ENCODE measurements around the gene ACTR5.
"Not testable (repeated sequence)": the region's sequence is repeated elsewhere in the genome, so short reads cannot be mapped to it uniquely, and the experiment has no call there.

Gene ACTR5

GRCh38 chr20:38805958-38806854, 57.9 kb downstream of the ACTR5 start:
- DNase-seq, result no peak

DNA sequence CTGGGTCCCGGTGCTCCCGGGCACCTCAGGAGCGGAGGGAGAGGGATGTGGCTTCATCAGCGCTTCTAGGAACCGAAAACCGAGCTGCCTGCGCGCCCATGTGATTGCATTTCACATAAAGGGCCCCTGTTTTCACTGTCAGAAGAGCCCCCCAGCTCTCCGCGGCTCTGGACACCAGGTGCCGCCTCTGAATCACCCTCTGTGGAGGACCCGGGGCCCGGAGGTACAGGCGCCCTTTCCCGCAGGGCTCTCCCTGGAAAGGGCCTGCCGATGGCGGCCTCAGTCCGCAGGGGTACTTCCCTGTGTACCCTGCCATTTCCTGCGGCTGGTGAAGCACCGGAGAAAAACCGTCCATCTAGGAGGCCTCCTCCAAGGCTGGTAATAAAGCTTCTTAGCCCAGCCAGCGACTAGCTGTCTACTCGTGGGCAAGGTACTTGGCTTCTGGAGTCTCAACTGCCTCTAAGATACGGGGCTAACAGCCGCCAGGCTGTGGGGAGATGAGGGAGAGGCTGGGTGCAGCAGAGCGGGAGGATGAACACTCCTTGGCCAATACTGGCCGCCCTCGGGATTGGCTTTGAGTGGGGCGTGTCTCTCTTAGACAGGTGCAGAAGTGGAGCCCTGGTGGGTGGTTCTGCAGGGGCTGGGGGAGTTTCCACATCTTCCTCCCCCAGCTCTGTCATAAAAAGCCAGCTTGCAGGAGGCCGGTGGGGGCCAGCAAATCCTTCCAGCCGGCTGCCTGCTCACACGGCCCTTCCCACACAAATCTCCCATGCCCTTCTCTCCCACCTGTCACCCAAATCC, 58.8 kb downstream of the ACTR5 start:
- DNase-seq, result no peak

GRCh38 chr20:38809942-38810341, 61.7 kb downstream of the ACTR5 start:
- no peak for DNase-seq

- DNase-seq, result no peak
Measured at GRCh38 chr20:38810926-38811630, 62.8 kb downstream of the ACTR5 start.

DNA sequence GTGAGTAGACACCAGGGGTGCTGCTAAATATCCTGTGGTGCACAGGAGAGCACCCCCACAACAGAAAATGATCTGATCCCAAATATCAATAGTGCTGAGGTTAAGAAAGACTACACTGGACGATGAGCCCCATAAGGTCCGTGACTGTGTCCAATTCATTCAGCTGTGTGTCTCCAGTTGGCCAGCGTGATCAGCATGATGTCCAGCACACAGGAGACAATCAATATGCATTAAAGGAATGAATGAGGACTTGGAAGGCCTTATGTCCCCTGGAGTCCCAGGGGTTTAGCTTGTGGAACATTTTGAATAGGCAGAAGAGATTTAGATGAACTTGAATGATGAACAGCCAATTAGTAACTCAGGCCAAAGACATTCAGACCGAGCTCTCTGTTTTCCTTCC, 63.5 kb downstream of the ACTR5 start:
- no peak for DNase-seq

GRCh38 chr20:38812182-38812581, 63.9 kb downstream of the ACTR5 start:
- no peak for DNase-seq

DNA sequence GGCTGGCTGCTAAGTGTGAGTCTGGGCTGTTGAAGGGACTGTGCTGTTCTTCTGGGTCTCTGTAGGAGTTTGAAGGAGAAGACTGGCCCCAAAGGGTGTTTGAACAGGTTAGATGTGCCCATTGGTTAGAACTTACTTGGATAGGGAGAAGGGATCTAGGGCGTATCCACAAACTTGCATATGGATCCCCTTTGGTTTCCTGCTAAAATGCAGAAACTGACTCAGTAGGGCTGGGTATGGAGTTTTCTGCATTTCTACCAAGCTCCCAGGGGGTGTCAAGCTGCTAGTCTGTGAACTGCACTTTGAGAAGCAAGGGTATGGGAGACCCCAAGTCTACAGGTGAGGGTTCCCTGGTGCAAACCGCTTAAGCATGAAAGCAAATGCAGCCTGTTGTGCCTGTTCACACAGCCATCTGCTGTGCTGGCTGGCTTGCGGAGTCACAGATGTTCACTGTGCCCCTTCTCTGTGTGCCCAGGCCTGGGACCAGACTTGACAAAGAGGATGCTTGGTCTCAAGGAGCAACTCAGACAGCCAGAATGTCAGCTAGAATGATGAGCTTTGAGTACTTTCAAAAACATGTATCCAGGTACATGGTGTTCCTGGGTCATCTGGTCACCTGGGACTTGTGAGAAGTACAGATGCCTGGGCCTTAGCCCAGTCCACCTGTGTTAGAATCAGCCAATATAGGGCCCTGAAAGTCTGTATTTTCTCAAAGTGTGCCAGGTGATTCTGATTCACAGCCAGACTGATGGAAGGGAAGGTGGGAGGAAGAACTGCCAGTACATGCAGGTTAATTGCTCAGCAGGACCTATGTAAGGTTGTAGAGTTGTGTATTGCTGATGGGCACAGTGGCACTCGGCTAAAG, 64.7 kb downstream of the ACTR5 start:
- no peak for DNase-seq

GRCh38 chr20:38813574-38813962, 65.3 kb downstream of the ACTR5 start:
- DNase-seq, result not testable (repeated sequence)

- DNase-seq, result no peak
Measured at GRCh38 chr20:38815446-38815845, 67.2 kb downstream of the ACTR5 start.

- no peak for DNase-seq
Measured at GRCh38 chr20:38818113-38819065, 70.1 kb downstream of the ACTR5 start.
